K562 (cell line): ENCODE results near the gene LHB. TPM values are rescaled to one million over a fixed set of nuclear protein-coding genes. Genes with fewer than 3 reads are reported as not detected.
A peak's percentile ranks its signal among the peaks of the same experiment; 100 is the strongest.

Experiments
- CTCFL ChIP-seq: IDR thresholded peaks from 2 replicates; pipeline ENCODE4 v1.6.1; 2011; ENCODE audit warnings: borderline replicate concordance, low read depth, mild to moderate bottlenecking, moderate library complexity, low read length; ENCODE audit not compliant: insufficient read depth, poor library complexity, severe bottlenecking
- ETV1 ChIP-seq: fragments of 450-650 bp; conservative IDR thresholded peaks from 2 replicates; pipeline ENCODE4 v1.6.1; 2016; ENCODE audit warnings: missing genetic modification characterization, control low read depth, low read depth, missing compliant biosample characterization
- ETV5 ChIP-seq: sonication (generic); formaldehyde crosslinking; IDR thresholded peaks from 2 replicates; pipeline ENCODE4 v1.4.0; 2020; ENCODE audit warnings: low read depth, mild to moderate bottlenecking, missing genetic modification reagents
- KDM1A ChIP-seq, 2 experiments: fragments of 450-650 bp; IDR thresholded peaks; 2 replicates each; pipeline ENCODE4 v1.6.1; 2016; ENCODE audit warnings: mild to moderate bottlenecking in 2 of 2
- RAD21 ChIP-seq, 2 experiments: fragments of 250-450 bp in 1 of 2; fragments of 450-650 bp in 1 of 2; sonication (Bioruptor Pico) in 1 of 2; formaldehyde crosslinking in 1 of 2; IDR thresholded peaks in 1 of 2; conservative IDR thresholded peaks in 1 of 2; 2 replicates each; pipeline versions ENCODE4 v1.4.0 to v1.8.0; 2020 to 2022; ENCODE audit warnings: mild to moderate bottlenecking in 2 of 2, moderate library complexity in 1 of 2
- REST ChIP-seq, 2 experiments: fragments of 450-650 bp; formaldehyde crosslinking in 1 of 2; IDR thresholded peaks; 2 replicates each; pipeline versions ENCODE4 v1.4.0 to v1.6.1; 2014 to 2020; ENCODE audit warnings: mild to moderate bottlenecking in 2 of 2, borderline replicate concordance in 1 of 2, low read depth in 1 of 2
- SMARCA5 ChIP-seq: fragments of 450-650 bp; IDR thresholded peaks from 2 replicates; pipeline ENCODE4 v1.6.1; 2016
- SMC3 ChIP-seq: conservative IDR thresholded peaks from 2 replicates; pipeline ENCODE4 v1.6.1; 2011; ENCODE audit warnings: low read depth, low read length, improper control_type of control experiment; ENCODE audit not compliant: insufficient read depth
- SNRNP70 ChIP-seq: fragments of 200-400 bp; formaldehyde crosslinking; optimal IDR thresholded peaks from 2 replicates; pipeline ENCODE3; 2017; ENCODE audit warnings: low read depth, low read length
- SUPT5H ChIP-seq: fragments of 450-650 bp; IDR thresholded peaks from 2 replicates; pipeline ENCODE4 v1.6.1; 2016
- TCF7 ChIP-seq: sonication (generic); IDR thresholded peaks from 2 replicates; pipeline ENCODE4 v1.6.1; 2016; ENCODE audit warnings: antibody characterized with exemption, borderline replicate concordance
- TEAD1 ChIP-seq, 2 experiments: fragments of 450-650 bp in 1 of 2; sonication (generic) in 1 of 2; formaldehyde crosslinking; IDR thresholded peaks; 2 replicates each; pipeline versions ENCODE4 v1.4.0 to v1.8.0; 2020 to 2022; ENCODE audit warnings: mild to moderate bottlenecking in 2 of 2, missing genetic modification reagents in 1 of 2
- ZBTB5 ChIP-seq: fragments of 450-650 bp; IDR thresholded peaks from 2 replicates; pipeline ENCODE4 v1.6.1; 2017; ENCODE audit warnings: antibody characterized with exemption
- polyA plus RNA-seq, 8 experiments: library from polyadenylated mRNA; depleted of rRNA in 4 of 8; stranded (reverse) in 5 of 8; unstranded in 3 of 8; fragments of >200 nt; fragmentation: Nextera tagmentation in 2 of 8; fragmentation: Illumina TruSeq in 1 of 8; extraction: Ambion mirVana in 2 of 8; extraction: Trizol in 1 of 8; gene quantifications; 2 replicates each; pipeline versions ENCODE4 v1.2.1 to v1.2.3, GENCODE V29; 2011 to 2014; ENCODE audit warnings: inconsistent platforms in 1 of 8, missing spikeins in 1 of 8
- total RNA-seq, 7 experiments: library from RNA; depleted of rRNA in 6 of 7; stranded (reverse); fragments of >200 nt in 6 of 7; fragmentation: Illumina TruSeq in 2 of 7; extraction: Trizol in 2 of 7; gene quantifications; 2 replicates each; pipeline versions ENCODE4 v1.2.1 to v1.2.3, GENCODE V29; 2011 to 2021; ENCODE audit warnings: low replicate concordance in 1 of 7

LHB gene
- total and polyA plus RNA-seq, 9 of the 15 experiments (the other 6 are each of a cell fraction or from before 2014, with no cell fraction given) = 0.54 TPM; not detected in 8

GRCh38 chr19:48999481-49000325, 17.2 kb downstream of the LHB start (continued):
- TF ChIP-seq CTCFL = peak; percentile 76
- TF ChIP-seq SMC3 = peak; percentile 52; the same call in 1 of the 2 replicates
- TF ChIP-seq SMARCA5 = 0 out of 2 replicates have a peak, but pooled peaks have one; percentile 20
- TF ChIP-seq TEAD1 (CRISPR knock-in tag; IDR thresholded peaks at IDR 0.05) = 0 out of 4 replicates have a peak, but pooled peaks of 1 of the 2 experiments have one; percentile 41
- TF ChIP-seq SUPT5H = no peak
- peak in 1 of 2 experiments; percentile 60; a peak in 2 of 4 replicates for TF ChIP-seq KDM1A (IDR thresholded peaks at IDR 0.05)
- peak in 1 of 2 experiments; percentile 61; a peak in 2 of 4 replicates for TF ChIP-seq RAD21 (CRISPR knock-in tag; conservative IDR thresholded peaks at IDR 0.05 in 1 of 2, IDR thresholded peaks at IDR 0.05 in 1 of 2)
- TF ChIP-seq TCF7 = no peak
- 0 out of 2 replicates have a peak, but pooled peaks have one; percentile 58 for TF ChIP-seq ETV5
- peak; percentile 49 for TF ChIP-seq ETV1 (tag)
- TF ChIP-seq REST (IDR thresholded peaks at IDR 0.05; ENCODE audit: borderline replicate concordance) = peak; percentile 56; the same call in 1 of the 2 replicates
- no peak for TF ChIP-seq REST (CRISPR knock-in tag; IDR thresholded peaks at IDR 0.05; ENCODE audit: low read depth)
- TF ChIP-seq SNRNP70 = no peak
- no peak for TF ChIP-seq ZBTB5
